ENCODE measurements around the gene PCDHB15. TPM values are rescaled to one million over a fixed set of nuclear protein-coding genes. Genes with fewer than 3 reads are reported as not detected.
"Not testable (repeated sequence)": the region's sequence is repeated elsewhere in the genome, so short reads cannot be mapped to it uniquely, and the experiment has no call there.

The PCDHB15 gene
- total and polyA plus RNA-seq, 7 donors: 0.23 to 7.3 (median 4.1) TPM; not detected in 1

GRCh38 chr5:141241496-141241895 is 3.7 kb upstream of the PCDHB15 start:
- TF ChIP-seq POLR2AphosphoS5 (IDR thresholded peaks at IDR 0.05): no peak
- no peak for TF ChIP-seq EP300 (IDR thresholded peaks at IDR 0.05)
- intact Hi-C loops (cut with DNase I): no loop called here
- Histone ChIP-seq H3K27ac (no peak overlapping the region), H3K27me3 (peaks cover 0 to 15% (median 0%) of the 10 kb centered on the region in 3 donors), H3K9me3 (peaks cover 32 to 92% (median 65%) of the 10 kb centered on the region in 4 donors), H3K36me3 (no peaks in the 10 kb centered on the region), H3K4me1 (no peaks in the 10 kb centered on the region), H3K4me3 (no peak overlapping the region)
- DNase-seq: no peak
- WGBS, 2 donors: 34 to 66% methylated on average over 43 of the region's 43 CpGs

- H3K36me3 ChIP-seq; DNase-seq; H3K27me3 ChIP-seq; H3K27ac ChIP-seq; H3K4me3 ChIP-seq; H3K4me1 ChIP-seq; intact Hi-C loops (cut with DNase I): not testable (repeated sequence)
- peaks cover 43 to 92% (median 66%) of the 10 kb centered on the region in 4 donors for H3K9me3 ChIP-seq
- WGBS, 2 donors: 50 to 77% methylated on average over 33 to 35 of the region's 42 CpGs
These were observed 1.8 kb downstream of the PCDHB15 start for GRCh38 chr5:141246971-141247370.

- H3K27me3 ChIP-seq; H3K36me3 ChIP-seq; intact Hi-C loops (cut with DNase I); DNase-seq; H3K4me1 ChIP-seq; H3K4me3 ChIP-seq; H3K27ac ChIP-seq: not testable (repeated sequence)
- WGBS, 2 donors: 58 to 80% methylated on average over 34 of the region's 34 CpGs
- peaks cover 41 to 92% (median 65%) of the 10 kb centered on the region in 4 donors for H3K9me3 ChIP-seq
These were observed 2.2 kb downstream of the PCDHB15 start for GRCh38 chr5:141247434-141247833.

GRCh38 chr5:141250576-141250975 is 5.4 kb downstream of the PCDHB15 start:
- no peak overlapping the region for H3K27ac ChIP-seq
- no peaks in the 10 kb centered on the region for H3K4me1 ChIP-seq
- H3K9me3 ChIP-seq: peaks cover 43 to 95% (median 61%) of the 10 kb centered on the region in 4 donors
- H3K36me3 ChIP-seq: peaks cover 0 to 10% (median 0%) of the 10 kb centered on the region in 4 donors
- H3K27me3 ChIP-seq: no peaks in the 10 kb centered on the region
- H3K4me3 ChIP-seq: no peak overlapping the region
- DNase-seq: no peak
- TF ChIP-seq POLR2A (IDR thresholded peaks at IDR 0.05) (no peak), EP300 (IDR thresholded peaks at IDR 0.05) (no peak), POLR2AphosphoS5 (IDR thresholded peaks at IDR 0.05) (no peak), CTCF (IDR thresholded peaks at IDR 0.05) (no peak)
- intact Hi-C loops (cut with DNase I): no loop called here

- peaks cover 58 to 99% (median 74%) of the 10 kb centered on the region in 4 donors for H3K9me3 ChIP-seq
- no peak for TF ChIP-seq POLR2AphosphoS5 (IDR thresholded peaks at IDR 0.05)
- intact Hi-C loops (cut with DNase I): no loop called here
- peaks cover 0 to 14% (median 0%) of the 10 kb centered on the region in 4 donors for H3K36me3 ChIP-seq
- H3K4me1 ChIP-seq: no peaks in the 10 kb centered on the region
- no peak for DNase-seq
- no peaks in the 10 kb centered on the region for H3K27me3 ChIP-seq
- H3K4me3 ChIP-seq: no peak overlapping the region
- no peak overlapping the region for H3K27ac ChIP-seq
These were observed 13.3 kb downstream of the PCDHB15 start for GRCh38 chr5:141258464-141258863.

- Histone ChIP-seq H3K4me3 (no peak overlapping the region), H3K4me1 (no peaks in the 10 kb centered on the region), H3K27me3 (no peaks in the 10 kb centered on the region), H3K36me3 (peaks cover 0 to 14% (median 0%) of the 10 kb centered on the region in 4 donors), H3K9me3 (peaks cover 57 to 99% (median 76%) of the 10 kb centered on the region in 4 donors), H3K27ac (no peak overlapping the region)
- intact Hi-C loops (cut with DNase I): no loop called here
- DNase-seq: no peak
- no peak for TF ChIP-seq POLR2A (IDR thresholded peaks at IDR 0.05)
- TF ChIP-seq CTCF (IDR thresholded peaks at IDR 0.05): no peak
- no peak for TF ChIP-seq POLR2AphosphoS5 (IDR thresholded peaks at IDR 0.05)
- TF ChIP-seq EP300 (IDR thresholded peaks at IDR 0.05): no peak
These were observed 13.8 kb downstream of the PCDHB15 start for GRCh38 chr5:141258948-141259347.

- no peak overlapping the region for H3K4me3 ChIP-seq
- H3K9me3 ChIP-seq: peaks cover 65 to 99% (median 83%) of the 10 kb centered on the region in 4 donors
- TF ChIP-seq POLR2AphosphoS5 (IDR thresholded peaks at IDR 0.05) (no peak), POLR2A (IDR thresholded peaks at IDR 0.05) (no peak), EP300 (IDR thresholded peaks at IDR 0.05) (no peak)
- H3K36me3 ChIP-seq: peaks cover 0 to 14% (median 0%) of the 10 kb centered on the region in 4 donors
- intact Hi-C loops (cut with DNase I): no loop called here
- H3K27ac ChIP-seq: no peak overlapping the region
- H3K27me3 ChIP-seq: no peaks in the 10 kb centered on the region
- WGBS, 2 donors: 65 to 72% methylated on average over 5 of the region's 5 CpGs
- H3K4me1 ChIP-seq: no peaks in the 10 kb centered on the region
- DNase-seq: no peak
These were observed 15.5 kb downstream of the PCDHB15 start for GRCh38 chr5:141260458-141261237.

Data from sigmoid colon (tissue), 7 donors.